OCI-LY7 (cell line): ENCODE data around the gene RAC2. TPM values are rescaled to one million over a fixed set of nuclear protein-coding genes. Genes with fewer than 3 reads are reported as not detected.

Source experiments
- BruUV-seq: library from RNA; stranded (reverse); fragments of 400-500 nt; replicated peaks from 2 replicates; lab custom pipeline; 2021; lab: Mats Ljungman, UMichigan
- CTCF ChIA-PET: fragments of 300-600 bp; sonication (Branson Sonifier 250); formaldehyde crosslinking; loops from one replicate; lab custom pipeline; 2022; ENCODE audit warnings: antibody characterized with exemption; ENCODE audit not compliant: unreplicated experiment; lab: Charles Lee
- POLR2A ChIA-PET: fragments of 300-600 bp; sonication (Branson Sonifier 250); formaldehyde crosslinking; loops from one replicate; lab custom pipeline; 2022; ENCODE audit warnings: antibody characterized with exemption; lab: Charles Lee
- DNase-seq: peaks from one replicate; pipeline ENCODE4 v3.0.0-alpha.2; 2015; ENCODE audit warnings: low spot score
- H2AFZ ChIP-seq: fragments of 200-600 bp; sonication (generic), shearing (Covaris generic); 2 replicates; pipeline ENCODE4 v1.6.1; 2014; ENCODE audit warnings: mild to moderate bottlenecking, antibody characterized with exemption, low read length, moderate library complexity
- H3K27ac ChIP-seq: fragments of 200-600 bp; sonication (generic); 2 replicates; pipeline ENCODE4 v1.5.1; 2014; ENCODE audit warnings: mixed run types, low read depth, mild to moderate bottlenecking, moderate library complexity, low read length, inconsistent platforms; ENCODE audit not compliant: poor library complexity, severe bottlenecking
- H3K36me3 ChIP-seq: fragments of 200-600 bp; sonication (generic); 2 replicates; pipeline ENCODE4 v1.6.1; 2014; ENCODE audit warnings: mild to moderate bottlenecking, antibody characterized with exemption, low read length, moderate library complexity, mixed read lengths; ENCODE audit not compliant: insufficient read depth
- H3K4me1 ChIP-seq: fragments of 200-600 bp; sonication (generic); 2 replicates; pipeline ENCODE4 v1.5.1; 2014; ENCODE audit warnings: mild to moderate bottlenecking, low read length; ENCODE audit not compliant: insufficient read depth, poor library complexity, severe bottlenecking
- H3K4me2 ChIP-seq: fragments of 200-600 bp; sonication (generic); 2 replicates; pipeline ENCODE4 v1.6.1; 2014; ENCODE audit warnings: mild to moderate bottlenecking, low read length
- H3K4me3 ChIP-seq: fragments of 200-600 bp; sonication (generic); 2 replicates; pipeline ENCODE4 v1.5.1; 2014; ENCODE audit warnings: mild to moderate bottlenecking, low read depth, low read length; ENCODE audit not compliant: poor library complexity, severe bottlenecking
- H3K79me2 ChIP-seq: fragments of 200-600 bp; sonication (generic); 2 replicates; pipeline ENCODE4 v1.6.1; 2016; ENCODE audit warnings: low read depth, mild to moderate bottlenecking, low read length, moderate library complexity, mixed read lengths; ENCODE audit not compliant: insufficient read depth
- H3K9me2 ChIP-seq: fragments of 200-600 bp; sonication (generic); 2 replicates; pipeline ENCODE4 v1.6.1; 2016; ENCODE audit warnings: mild to moderate bottlenecking, low read length, mixed read lengths; ENCODE audit not compliant: insufficient read depth
- H3K9me3 ChIP-seq: fragments of 200-600 bp; sonication (generic); 2 replicates; pipeline ENCODE4 v1.6.1; 2014; ENCODE audit warnings: mild to moderate bottlenecking, mixed run types, low read length, mixed read lengths
- H4K20me1 ChIP-seq: fragments of 200-600 bp; sonication (generic); 2 replicates; pipeline ENCODE4 v1.6.1; 2014; ENCODE audit warnings: mild to moderate bottlenecking, antibody characterized with exemption, low read length, moderate library complexity, mixed read lengths; ENCODE audit not compliant: insufficient read depth
- CTCF ChIP-seq: fragments of 200-600 bp; sonication (generic); conservative IDR thresholded peaks from 2 replicates; pipeline ENCODE4 v1.5.1; 2014; ENCODE audit warnings: mild to moderate bottlenecking, antibody characterized with exemption, low read length, moderate library complexity, mixed read lengths
- EZH2phosphoT487 ChIP-seq: fragments of 200-600 bp; sonication (generic); IDR thresholded peaks from 2 replicates; pipeline ENCODE4 v1.6.1; 2018; ENCODE audit warnings: low read depth, borderline replicate concordance, mild to moderate bottlenecking, mixed run types, antibody characterized with exemption, low read length, moderate library complexity, mixed read lengths
- intact Hi-C: fragments of 100-400 bp; cut with micrococcal nuclease; formaldehyde crosslinking; loops from one replicate; pipeline ENCODE4 v1.10.0; 2022; ENCODE audit not compliant: unreplicated experiment
- total RNA-seq, 2 experiments: library from RNA; depleted of rRNA in 1 of 2; stranded (reverse); fragments of >200 nt in 1 of 2; shearing (Covaris generic) in 1 of 2; gene quantifications; 2 replicates each; pipeline ENCODE4 v1.2.3, GENCODE V29; 2014 to 2022

RAC2 gene
- total RNA-seq, 2 experiments from 2014 or later, result 142 to 321 TPM

- no peaks in the 10 kb centered on the region for H3K9me2 ChIP-seq
- no peak overlapping the region for H2AFZ ChIP-seq
- TF ChIP-seq CTCF, result no peak
- no peak for TF ChIP-seq EZH2phosphoT487
- DNase-seq, result no peak
- H3K27ac ChIP-seq, result peak overlapping the region; percentile 84
- H3K4me1 ChIP-seq, result peaks cover 66% of the 10 kb centered on the region
- H3K9me3 ChIP-seq, result 0 out of 2 replicates have a peak, but pooled peaks cover 4% of the 10 kb centered on the region
- peak overlapping the region; percentile 69 for H3K4me2 ChIP-seq
- CTCF ChIA-PET, result no interaction called here
- no peak overlapping the region for H3K4me3 ChIP-seq
- no peaks in the 10 kb centered on the region for H3K79me2 ChIP-seq
- peaks cover 43% of the 10 kb centered on the region for H3K36me3 ChIP-seq
- intact Hi-C loops, result no loop called here
- H4K20me1 ChIP-seq, result no peaks in the 10 kb centered on the region
- no TSS peak for BruUV-seq
- POLR2A ChIA-PET, result interaction anchor here (0.9 kb wide), 1 partner anchor 9 kb away, joined by 3 read pairs; no protein-coding TSS in a partner anchor
These were observed 23.5 kb downstream of the RAC2 start for GRCh38 chr22:37220543-37220981.

GRCh38 chr22:37219533-37219932 lies 24.5 kb downstream of the RAC2 start:
- Histone ChIP-seq H2AFZ (peak overlapping the region; percentile 53; the same call in 1 of the 2 replicates), H3K79me2 (no peaks in the 10 kb centered on the region), H4K20me1 (no peaks in the 10 kb centered on the region), H3K36me3 (peaks cover 33% of the 10 kb centered on the region), H3K9me2 (no peaks in the 10 kb centered on the region), H3K4me2 (peak overlapping the region; percentile 69), H3K27ac (peak overlapping the region; percentile 84), H3K4me3 (peak overlapping the region; percentile 35), H3K9me3 (0 out of 2 replicates have a peak, but pooled peaks cover 4% of the 10 kb centered on the region), H3K4me1 (peaks cover 56% of the 10 kb centered on the region)
- no peak for TF ChIP-seq CTCF
- no peak for TF ChIP-seq EZH2phosphoT487
- no peak for DNase-seq
- ChIA-PET POLR2A (interaction anchor here (0.8 to 1.4 kb wide), 3 partner anchors 9 to 25 kb away, joined by 3 read pairs; no protein-coding TSS in a partner anchor), CTCF (interaction anchor here (1.1 kb wide), 1 partner anchor 23 kb away, joined by 3 read pairs; no protein-coding TSS in a partner anchor)
- intact Hi-C loops, result loop anchor here (2.0 kb wide), 1 partner anchor 25 kb away; the partner anchor contains the start of gene RAC2
- no TSS peak for BruUV-seq
